Ramos (cell line): ENCODE measurements around the gene SPRR5.

ENCODE experiments used
- in situ Hi-C: fragments of 300-500 bp; cut with MboI; formaldehyde crosslinking; loops from one replicate; pipeline ENCODE4 v1.14.3; 2022; ENCODE audit warnings: low sequenced_read_pairs; ENCODE audit not compliant: unreplicated experiment

The SPRR5 gene

DNA sequence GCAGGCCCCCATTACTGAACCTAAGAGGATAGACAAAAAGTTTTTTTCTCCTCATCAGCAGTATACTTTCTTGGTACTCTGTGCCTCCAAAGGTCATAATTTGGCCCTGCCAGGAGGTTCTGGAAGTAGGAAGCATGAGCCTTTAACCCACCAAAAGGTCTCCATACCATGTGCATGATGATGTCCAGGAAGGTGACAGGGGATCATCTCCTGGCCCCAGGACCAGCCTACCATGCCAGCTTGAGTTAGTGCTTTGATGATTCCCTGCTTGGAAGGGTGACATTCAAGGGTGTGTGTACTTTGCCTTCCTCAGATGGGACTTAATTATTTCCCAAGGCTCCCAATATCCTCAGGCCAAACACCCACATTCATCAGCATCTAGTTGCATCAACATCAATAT, 30.6 kb downstream of the SPRR5 start:
- in situ Hi-C loops, result no loop called here

GRCh38 chr1:152980676-152981075, 33.7 kb downstream of the SPRR5 start:
- in situ Hi-C loops, result no loop called here

- in situ Hi-C loops, result no loop called here
Measured at GRCh38 chr1:152981146-152981871, 34.3 kb downstream of the SPRR5 start.

- in situ Hi-C loops, result no loop called here
Measured at GRCh38 chr1:152982076-152982475, 35.1 kb downstream of the SPRR5 start.

GRCh38 chr1:152983234-152983633, 36.2 kb downstream of the SPRR5 start:
- in situ Hi-C loops, result no loop called here

DNA sequence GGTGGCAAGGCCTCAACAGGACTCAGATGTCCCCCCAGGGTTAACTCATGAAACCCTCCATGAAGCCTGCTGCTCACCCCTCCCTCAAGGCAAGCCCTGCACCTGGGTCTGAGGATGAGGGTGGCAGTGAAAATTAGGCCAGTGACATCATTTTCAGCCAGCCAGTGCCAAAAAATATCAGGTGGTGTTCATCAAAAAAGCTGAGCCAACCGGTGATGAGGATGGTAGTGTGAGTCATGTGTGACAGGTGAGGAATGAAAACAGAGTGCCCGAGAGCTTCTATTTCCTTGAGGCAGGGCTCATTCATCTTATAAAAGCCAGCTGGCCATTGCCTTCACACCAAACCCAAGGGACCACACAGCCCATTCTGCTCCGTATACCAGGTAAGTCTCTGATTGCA, 36.7 kb downstream of the SPRR5 start, which contains the start of gene SPRR1A:
Gene SPRR1A, plus strand, starts transcription at position 339 of the 400 bp plus-strand sequence. CDS start 1,150 bp downstream, outside the sequence.
- in situ Hi-C loops, result no loop called here

GRCh38 chr1:152986578-152986977, 39.6 kb downstream of the SPRR5 start:
- in situ Hi-C loops, result no loop called here

DNA sequence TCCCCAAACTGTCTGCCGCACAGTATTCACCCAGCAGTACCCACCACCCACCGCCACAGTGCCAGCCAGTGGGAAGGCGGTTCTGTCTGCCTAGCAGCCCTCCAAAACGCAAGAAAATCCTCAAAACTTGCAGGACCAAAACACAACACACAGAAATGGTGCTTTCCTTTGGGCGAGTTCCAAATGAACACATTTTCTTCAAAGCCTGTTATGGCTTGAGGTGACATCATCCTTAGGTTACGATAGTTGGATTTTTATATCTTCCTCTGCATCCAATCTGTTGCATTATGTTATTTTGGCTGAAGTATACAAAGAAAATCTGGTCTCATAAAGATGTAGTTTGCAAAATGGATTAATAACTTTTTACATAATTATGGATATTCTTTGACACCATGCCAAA, 46.2 kb downstream of the SPRR5 start:
- in situ Hi-C loops, result no loop called here

- in situ Hi-C loops, result no loop called here
Measured at GRCh38 chr1:152995842-152996241, 48.8 kb downstream of the SPRR5 start.

DNA sequence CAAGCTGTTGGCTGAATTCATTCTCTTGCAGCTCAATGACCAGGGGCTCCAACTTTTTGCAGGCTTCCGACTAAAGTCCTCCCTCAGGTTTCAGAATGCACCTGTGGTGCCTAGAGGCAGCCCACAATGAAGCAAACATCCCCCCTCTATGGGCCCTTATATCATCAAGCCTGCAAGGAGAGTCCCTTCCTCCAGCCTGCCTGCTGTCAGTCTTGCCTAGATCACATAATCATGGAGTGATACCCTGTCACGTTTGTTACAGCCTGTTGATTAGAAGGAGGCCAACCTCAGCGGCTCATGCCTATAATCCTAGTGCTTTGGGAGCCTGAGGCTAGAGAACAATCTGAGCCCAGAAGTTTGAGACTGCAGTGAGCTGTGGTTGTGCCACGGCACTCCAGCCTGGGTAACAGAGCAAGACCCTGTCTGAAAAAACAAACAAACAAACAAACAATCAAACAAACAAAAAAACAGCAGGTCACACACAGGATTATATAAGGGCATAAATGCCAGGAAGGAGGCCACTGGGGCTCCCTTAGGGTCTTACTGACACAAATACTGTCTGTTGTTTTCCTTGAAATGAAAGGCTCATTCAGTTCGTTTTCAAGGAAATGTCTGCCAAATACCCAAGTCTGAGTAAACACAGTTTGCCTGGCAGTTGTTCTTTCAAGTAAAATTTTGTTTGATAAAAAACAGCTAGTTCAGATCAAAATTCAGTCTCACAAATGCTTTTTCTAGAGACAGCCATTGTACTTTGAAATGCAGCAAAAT, 49.8 kb downstream of the SPRR5 start:
- in situ Hi-C loops, result no loop called here

GRCh38 chr1:152997901-152998300, 50.9 kb downstream of the SPRR5 start:
- in situ Hi-C loops, result no loop called here

GRCh38 chr1:152998476-152998875, 51.5 kb downstream of the SPRR5 start:
- in situ Hi-C loops, result no loop called here
